ENCODE results near the gene DLGAP1.
A peak's percentile ranks its signal among the peaks of the same experiment; 100 is the strongest.
"Not testable (repeated sequence)": the region's sequence is repeated elsewhere in the genome, so short reads cannot be mapped to it uniquely, and the experiment has no call there.

The DLGAP1 gene

GRCh38 chr18:4384932-4385331 is 70.2 kb downstream of the DLGAP1 start:
- no peak for DNase-seq

GRCh38 chr18:4374564-4374963 is 80.5 kb downstream of the DLGAP1 start:
- DNase-seq, result no peak

- DNase-seq, result no peak
Measured at GRCh38 chr18:4369705-4370104, 85.4 kb downstream of the DLGAP1 start.

- no peak for DNase-seq
Measured at GRCh38 chr18:4360221-4360715, 94.8 kb downstream of the DLGAP1 start.

GRCh38 chr18:4358618-4359017 is 96.5 kb downstream of the DLGAP1 start:
- DNase-seq, result no peak

DNA sequence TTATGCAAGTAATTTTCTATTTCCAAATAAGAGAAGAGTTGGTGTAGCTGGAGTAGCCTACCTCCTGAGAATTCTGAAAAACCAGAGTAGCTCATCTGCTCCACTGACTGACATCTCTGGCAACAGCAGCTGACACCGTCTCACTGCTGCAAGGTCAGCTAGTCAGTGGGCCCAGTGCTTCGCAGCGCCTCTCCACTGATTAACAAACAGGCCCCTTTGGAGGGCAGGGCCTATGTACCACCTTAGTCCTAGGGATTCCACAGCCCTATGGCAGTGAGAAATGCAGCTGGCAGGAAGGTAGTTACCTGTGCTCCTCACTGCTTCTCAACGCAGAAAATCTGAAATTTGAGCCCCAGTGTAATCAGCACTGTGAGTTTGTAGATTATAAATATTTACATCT is 97.5 kb downstream of the DLGAP1 start:
- DNase-seq, result peak; percentile 2 to 45

- DNase-seq, result no peak
Measured at GRCh38 chr18:4356929-4357328, 98.2 kb downstream of the DLGAP1 start.

DNA sequence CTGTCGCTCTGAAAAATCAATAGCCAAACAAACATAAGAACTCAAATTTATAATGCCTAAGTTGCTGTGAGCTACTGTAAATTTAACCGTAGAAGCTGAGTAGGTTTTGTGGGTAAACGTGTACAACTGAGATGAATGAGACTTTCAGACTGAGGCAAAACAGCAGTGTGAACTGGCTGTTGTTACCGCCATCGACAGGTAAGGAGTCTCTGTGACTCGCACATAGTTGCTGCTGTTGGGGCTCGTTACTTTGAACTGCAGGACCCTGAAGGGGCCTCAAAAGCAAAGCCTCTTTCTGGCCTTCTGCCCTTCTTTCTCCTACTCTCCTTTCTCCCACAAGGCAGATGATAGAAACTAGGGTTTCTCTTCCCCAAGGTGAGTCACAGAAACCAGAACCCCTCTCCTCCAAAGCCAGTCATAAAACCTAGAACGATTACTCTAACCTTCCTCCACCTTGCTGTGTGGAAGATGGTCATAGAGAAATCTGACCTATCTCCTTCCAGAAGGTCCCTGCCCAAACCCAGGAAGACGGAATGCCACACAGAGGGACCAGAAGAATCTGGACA is 101.2 kb downstream of the DLGAP1 start:
- DNase-seq, result no peak

GRCh38 chr18:4352746-4353551 is 102.2 kb downstream of the DLGAP1 start:
- DNase-seq, result no peak

GRCh38 chr18:4351005-4351404 is 104.1 kb downstream of the DLGAP1 start:
- no peak for DNase-seq

DNA sequence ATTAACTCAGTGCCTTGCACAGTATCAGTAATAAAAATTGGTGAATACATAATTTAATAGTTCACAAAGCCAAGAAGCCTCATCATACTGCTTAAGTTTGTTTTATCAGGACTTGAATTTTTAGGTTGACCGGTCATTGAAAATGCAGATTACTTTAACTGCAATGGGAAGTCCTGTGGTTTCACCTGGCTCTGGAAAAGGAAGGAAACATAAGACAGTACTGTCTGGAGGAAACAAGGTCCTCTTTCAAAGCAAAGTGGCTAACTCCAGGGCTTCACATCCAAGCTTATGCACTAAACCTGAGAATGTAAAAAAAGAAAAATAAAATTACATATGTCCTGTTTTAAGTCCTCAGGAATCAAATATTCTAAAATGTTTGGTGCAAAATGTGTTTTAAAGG is 119.7 kb downstream of the DLGAP1 start:
- DNase-seq, result no peak

- no peak for DNase-seq
Measured at GRCh38 chr18:4333043-4333442, 122.1 kb downstream of the DLGAP1 start.

DNA sequence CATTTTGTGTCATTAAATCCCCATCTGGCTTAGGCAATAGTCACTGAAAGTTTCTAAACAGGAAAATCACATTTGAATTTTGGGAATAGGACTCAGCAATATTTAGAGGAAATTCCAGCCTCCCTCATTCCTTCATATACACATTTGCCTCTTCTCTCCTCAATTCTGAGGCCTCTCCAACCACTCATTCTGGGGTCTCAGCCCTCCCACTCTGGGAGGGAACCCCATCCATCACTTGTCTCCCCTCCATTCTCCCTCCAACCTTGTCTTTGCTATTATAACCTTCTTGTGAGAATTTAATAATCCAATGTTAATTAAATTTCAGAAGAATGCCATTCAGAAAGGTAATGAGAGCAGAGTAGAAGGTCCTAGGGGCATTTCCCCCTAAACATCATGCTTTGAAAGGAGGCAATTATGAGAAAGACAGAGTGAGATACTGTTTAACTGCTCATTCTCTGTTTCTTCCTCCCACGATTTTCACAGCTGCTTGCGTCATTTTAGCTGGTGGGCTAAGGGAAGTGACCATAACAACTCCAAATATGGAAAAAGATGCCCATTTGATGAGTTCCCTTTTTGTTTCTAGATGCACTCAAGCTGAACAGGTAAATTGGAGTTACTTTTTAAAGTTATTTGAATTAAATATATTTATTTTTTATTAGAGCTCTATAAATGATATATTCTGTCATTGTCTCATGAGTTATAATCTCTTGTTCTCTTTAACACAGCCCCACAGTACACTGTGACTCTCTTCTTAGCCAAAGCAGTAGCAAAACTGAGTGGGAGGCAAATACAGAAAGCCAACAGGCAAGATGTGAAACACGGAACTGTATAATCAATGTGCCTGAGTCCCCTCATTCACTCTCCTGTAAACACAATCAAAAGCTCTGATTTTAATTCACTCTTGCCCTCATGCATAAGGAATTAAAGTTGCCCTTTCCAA is 135.1 kb downstream of the DLGAP1 start:
- no peak for DNase-seq

- DNase-seq, result no peak
Measured at GRCh38 chr18:4318311-4318710, 136.8 kb downstream of the DLGAP1 start.

DNA sequence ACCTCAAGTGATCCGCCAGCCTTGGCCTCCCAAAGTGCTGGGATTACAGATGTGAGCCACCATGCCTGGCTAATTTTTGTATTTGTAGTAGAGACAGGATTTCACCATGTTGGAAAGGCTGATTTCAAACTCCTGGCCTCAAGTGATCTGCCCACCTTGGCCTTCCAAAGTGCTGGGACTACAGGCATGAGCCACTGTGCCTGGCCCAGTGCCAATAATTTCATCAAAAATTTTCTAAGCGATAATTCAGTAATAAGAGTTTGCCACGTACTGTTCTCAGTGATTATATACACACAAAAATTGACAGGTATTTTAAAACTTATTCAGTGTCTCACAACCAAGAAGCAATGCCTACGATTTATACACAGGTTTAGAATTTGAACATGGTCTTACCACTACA is 143.2 kb downstream of the DLGAP1 start:
- DNase-seq, result not testable (repeated sequence)

DNA sequence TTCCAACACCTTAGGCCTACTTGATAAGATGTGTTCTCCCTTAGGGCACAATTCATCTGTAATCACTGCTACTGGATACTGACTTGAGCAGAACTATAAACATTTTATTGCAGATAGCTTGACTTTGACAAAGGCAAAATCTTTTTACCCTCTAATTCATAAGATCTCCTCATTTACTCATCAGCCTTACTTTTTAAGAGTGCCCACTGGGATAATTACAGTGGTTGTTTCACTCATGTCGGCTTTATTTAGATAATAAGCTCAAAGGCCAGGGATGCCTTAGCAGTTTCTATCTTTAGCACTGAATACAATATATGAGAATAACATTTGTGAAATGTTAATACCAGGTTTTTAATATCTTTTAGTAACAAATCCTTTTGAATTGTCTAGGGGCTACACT is 144.0 kb downstream of the DLGAP1 start:
- DNase-seq, result no peak

- no peak for DNase-seq
Measured at GRCh38 chr18:4309227-4309626, 145.9 kb downstream of the DLGAP1 start.

GRCh38 chr18:4308576-4308975 is 146.5 kb downstream of the DLGAP1 start:
- DNase-seq, result no peak

- DNase-seq, result no peak
Measured at GRCh38 chr18:4299395-4299794, 155.7 kb downstream of the DLGAP1 start.

DNA sequence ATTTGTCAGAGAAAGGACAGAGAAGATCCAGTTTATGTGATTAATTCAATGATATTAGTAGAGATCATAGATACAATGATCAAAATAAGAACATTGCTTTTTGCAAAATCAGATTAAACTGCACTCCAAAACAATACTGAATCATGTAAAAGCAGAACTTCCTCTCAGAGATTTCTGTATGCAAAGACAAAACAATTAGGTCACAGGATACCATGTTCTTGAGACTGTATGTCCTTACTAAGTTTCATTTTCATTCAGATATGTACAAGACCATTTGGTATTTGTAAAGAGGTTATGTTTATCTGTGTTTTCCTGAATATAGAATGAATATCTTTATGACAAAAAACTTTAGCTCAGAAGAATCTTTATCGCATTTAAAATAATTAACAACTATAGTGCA is 161.8 kb downstream of the DLGAP1 start:
- DNase-seq, result no peak

GRCh38 chr18:4292696-4293095 is 162.4 kb downstream of the DLGAP1 start:
- no peak for DNase-seq

DNA sequence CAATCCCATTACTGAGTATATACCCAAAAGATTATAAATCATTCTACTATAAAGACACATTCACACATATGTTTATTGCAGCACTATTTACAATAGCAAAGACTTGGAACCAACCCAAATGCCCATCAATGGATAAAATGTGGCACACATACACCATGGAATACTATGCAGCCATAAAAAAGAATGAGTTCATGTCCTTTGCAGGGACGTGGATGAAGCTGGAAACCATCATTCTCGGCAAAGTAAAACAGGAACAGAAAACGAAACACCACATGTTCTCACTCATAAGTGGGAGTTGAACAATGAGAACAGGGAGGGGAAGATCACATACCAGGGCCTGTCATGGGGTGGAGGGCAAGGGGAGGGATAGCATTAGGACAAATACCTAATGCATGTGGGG is 167.8 kb downstream of the DLGAP1 start:
- not testable (repeated sequence) for DNase-seq

- no peak for DNase-seq
Measured at GRCh38 chr18:4286256-4286655, 168.9 kb downstream of the DLGAP1 start.
